SK-N-MC (cell line): ENCODE measurements around the gene SORBS1.

Experiments used
- EZH2 ChIP-seq: fragments of 200-600 bp; sonication (generic); IDR thresholded peaks from one replicate; pipeline ENCODE4 v1.6.1; 2017; ENCODE audit warnings: antibody characterized with exemption
- POLR2AphosphoS5 ChIP-seq: IDR thresholded peaks from 2 replicates; pipeline ENCODE4 v1.6.1; 2012; ENCODE audit warnings: mild to moderate bottlenecking, low read depth, low read length, borderline replicate concordance

DNA sequence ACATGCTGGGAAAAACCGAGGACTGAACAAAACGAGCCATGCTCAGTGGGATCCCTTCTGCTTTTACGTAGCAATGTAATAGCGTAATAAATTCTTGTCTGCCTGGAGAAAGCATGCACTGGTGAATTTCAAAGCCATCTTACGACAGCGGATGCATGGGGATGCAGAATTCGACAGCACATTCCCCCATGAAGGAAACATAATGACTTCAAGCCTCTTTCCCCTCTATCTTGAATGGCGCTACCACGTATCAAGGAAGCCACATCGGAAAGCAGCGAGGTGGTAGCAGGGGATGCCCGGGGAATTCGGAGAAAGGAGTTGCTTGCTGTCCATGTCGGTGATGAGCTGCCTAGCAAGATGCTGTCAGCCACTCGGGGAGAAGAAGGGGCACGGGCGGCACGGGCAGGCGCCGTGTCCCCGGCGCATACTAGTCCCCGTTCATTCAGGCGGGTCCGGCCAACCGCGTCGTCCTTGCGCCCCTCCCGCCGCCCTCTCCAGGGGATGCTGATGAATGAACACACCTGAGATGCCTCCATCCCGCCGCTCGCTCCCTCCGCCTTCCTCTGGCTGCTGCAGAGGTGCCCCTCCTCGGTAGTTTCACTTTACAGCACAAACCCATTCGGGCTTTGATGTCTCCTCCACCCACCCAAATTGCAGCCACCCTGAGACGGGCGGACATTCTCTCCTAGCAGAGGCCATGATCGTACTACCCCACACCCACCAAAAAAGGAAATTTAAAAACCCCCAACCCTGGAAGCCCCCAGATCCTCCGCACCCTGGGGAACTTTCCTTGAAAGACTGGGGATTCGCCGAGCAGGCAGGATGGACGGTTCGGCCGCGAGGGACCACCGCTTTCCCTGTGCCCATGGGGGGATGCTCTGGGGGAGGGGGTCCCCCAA, 644 bp downstream of the SORBS1 start:
- no peak for TF ChIP-seq EZH2
- TF ChIP-seq POLR2AphosphoS5: no peak
